Colonic mucosa (tissue), 4 donors: Measurements from ENCODE around the gene CYS1. TPM values are rescaled to one million over a fixed set of nuclear protein-coding genes. Genes with fewer than 3 reads are reported as not detected.

ENCODE experiments used
- DNase-seq: peaks from one replicate; pipeline ENCODE4 v3.0.0-alpha.2; 2020
- H3K27ac ChIP-seq: fragments of 200-600 bp; one replicate; pipeline ENCODE4 v1.8.0; 2021
- H3K27me3 ChIP-seq: fragments of 200-600 bp; one replicate; pipeline ENCODE4 v1.8.0; 2021
- H3K36me3 ChIP-seq: fragments of 200-600 bp; one replicate; pipeline ENCODE4 v1.8.0; 2021
- H3K4me1 ChIP-seq: fragments of 200-600 bp; one replicate; pipeline ENCODE4 v1.8.0; 2021; ENCODE audit warnings: mild to moderate bottlenecking
- H3K4me3 ChIP-seq: fragments of 200-600 bp; one replicate; pipeline ENCODE4 v1.8.0; 2021
- H3K9ac ChIP-seq, 2 donors: one replicate each; pipeline ENCODE4 v1.7.0; 2013; ENCODE audit warnings: control low read depth in 2 of 2, low read depth in 2 of 2, low read length in 2 of 2
- H3K9me3 ChIP-seq: fragments of 200-600 bp; one replicate; pipeline ENCODE4 v1.8.0; 2021
- CTCF ChIP-seq: fragments of 200-600 bp; IDR thresholded peaks from one replicate; pipeline ENCODE4 v1.8.0; 2022; ENCODE audit warnings: antibody characterized with exemption, mild to moderate bottlenecking
- intact Hi-C: fragments of 100-400 bp; cut with DNase I; formaldehyde crosslinking; loops from one replicate; pipeline ENCODE4 v1.14.1; 2022
- total RNA-seq, 2 donors: library from RNA; stranded (reverse); fragmentation: NEBNext Ultra II Directional in 1 of 2; extraction: Animal tissue kit (Norgen Biotek cat#: 25700) in 1 of 2; gene quantifications; one replicate each; pipeline ENCODE4 v1.2.1, GENCODE V29; 2021
- donor health status: healthy.
- donor health status: DM: no; HTN: no; CAD: no.
- donor health status: DM: no; HTN: no; CAD: no.

The CYS1 gene
- total RNA-seq, 2 donors from 2014 or later = 0.52 to 2.5 TPM

DNA sequence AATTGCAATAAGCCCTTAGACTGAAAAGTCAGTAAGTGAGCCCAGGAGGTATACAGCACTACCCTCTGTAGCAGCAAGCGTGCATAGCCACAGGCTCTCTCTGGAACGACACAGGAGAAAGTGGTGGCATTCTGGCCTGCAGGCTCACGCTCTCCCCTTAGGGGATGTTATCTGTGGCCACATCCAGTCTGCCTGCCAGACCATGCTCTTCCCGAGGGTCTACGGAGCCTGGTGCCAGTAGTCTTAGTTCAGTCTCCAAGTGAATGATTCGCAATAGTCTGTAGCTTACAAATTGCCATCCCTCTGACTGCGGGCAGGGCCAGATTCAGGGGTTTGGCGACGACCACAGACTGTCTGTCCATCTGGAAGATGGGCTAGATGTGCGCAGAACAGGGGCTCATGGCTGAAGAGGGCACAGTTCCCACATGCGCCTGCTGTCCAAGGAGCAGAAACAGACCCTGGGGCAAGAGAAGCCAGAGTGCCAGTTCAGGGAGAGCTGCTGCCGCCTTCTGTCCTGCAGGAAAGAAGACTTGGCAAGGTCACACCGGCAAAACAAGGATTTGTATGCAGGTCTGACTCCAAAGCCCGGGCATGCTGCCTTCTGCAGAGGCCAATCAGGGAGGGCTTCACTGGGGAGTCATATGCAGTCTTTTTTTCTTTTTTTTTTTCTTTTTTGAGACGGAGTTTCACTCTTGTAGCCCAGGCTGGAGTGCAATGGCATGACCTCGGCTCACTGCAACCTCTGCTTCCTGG lies 40.4 kb downstream of the CYS1 start:
- Histone ChIP-seq H3K9ac (no peak overlapping the region), H3K27me3 (no peaks in the 10 kb centered on the region), H3K4me3 (no peak overlapping the region), H3K4me1 (peaks cover 3% of the 10 kb centered on the region), H3K27ac (no peak overlapping the region), H3K36me3 (no peaks in the 10 kb centered on the region), H3K9me3 (no peaks in the 10 kb centered on the region)
- TF ChIP-seq CTCF = no peak
- intact Hi-C loops = no loop called here
- no peak for DNase-seq

DNA sequence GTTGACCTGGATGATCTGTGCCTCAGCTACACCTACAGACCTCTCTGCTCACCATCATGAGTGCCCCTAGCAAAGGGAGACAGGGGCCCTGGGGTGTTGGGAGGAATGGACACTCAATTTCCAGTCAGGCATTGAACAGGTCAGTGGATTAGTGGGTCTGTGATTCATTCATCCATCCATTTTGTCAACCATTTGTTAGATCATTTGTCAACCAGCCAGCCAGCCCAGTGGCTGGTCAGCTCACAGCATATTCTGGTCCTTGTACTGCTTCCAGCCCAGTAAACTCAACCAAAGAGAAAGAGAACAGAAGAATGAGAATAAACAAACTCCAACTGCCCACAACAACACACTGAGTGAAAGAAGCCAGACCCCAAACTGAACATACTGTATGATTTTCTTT lies 41.5 kb downstream of the CYS1 start:
- H3K4me1 ChIP-seq = peaks cover 3% of the 10 kb centered on the region
- no peak for DNase-seq
- no peak for TF ChIP-seq CTCF
- H3K9me3 ChIP-seq = no peaks in the 10 kb centered on the region
- no peak overlapping the region for H3K4me3 ChIP-seq
- intact Hi-C loops = no loop called here
- no peak overlapping the region for H3K27ac ChIP-seq
- H3K36me3 ChIP-seq = no peaks in the 10 kb centered on the region
- no peak overlapping the region for H3K9ac ChIP-seq
- H3K27me3 ChIP-seq = no peaks in the 10 kb centered on the region

DNA sequence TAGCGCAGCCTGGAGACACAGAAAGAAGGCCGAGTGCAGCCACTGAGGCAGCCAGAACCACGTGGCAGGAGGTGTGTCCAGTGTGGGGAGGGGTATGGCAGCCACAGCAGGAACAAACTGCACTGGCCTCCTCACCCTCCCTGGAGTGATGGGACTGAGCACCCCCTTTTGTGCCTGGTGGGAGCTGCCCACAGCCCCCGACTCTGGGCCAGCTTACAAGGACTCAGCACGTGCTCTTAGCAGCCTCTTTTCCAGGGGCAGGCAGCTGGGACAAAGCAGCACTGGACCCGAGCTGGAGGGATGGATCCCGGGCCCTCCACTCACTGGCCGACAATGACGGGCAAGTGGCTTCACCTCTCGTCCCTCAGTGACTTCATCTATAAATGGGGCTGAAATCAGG lies 42.1 kb downstream of the CYS1 start:
- H3K9me3 ChIP-seq = no peaks in the 10 kb centered on the region
- intact Hi-C loops = no loop called here
- no peaks in the 10 kb centered on the region for H3K27me3 ChIP-seq
- peaks cover 3% of the 10 kb centered on the region for H3K4me1 ChIP-seq
- DNase-seq = no peak
- no peaks in the 10 kb centered on the region for H3K36me3 ChIP-seq
- TF ChIP-seq CTCF = no peak
- H3K9ac ChIP-seq = no peak overlapping the region
- H3K27ac ChIP-seq = no peak overlapping the region
- no peak overlapping the region for H3K4me3 ChIP-seq

- no peak for TF ChIP-seq CTCF
- no peak overlapping the region for H3K4me3 ChIP-seq
- DNase-seq = no peak
- intact Hi-C loops = no loop called here
- no peak overlapping the region for H3K27ac ChIP-seq
- H3K36me3 ChIP-seq = no peaks in the 10 kb centered on the region
- no peaks in the 10 kb centered on the region for H3K9me3 ChIP-seq
- no peaks in the 10 kb centered on the region for H3K27me3 ChIP-seq
- H3K9ac ChIP-seq = peak overlapping the region in 1 of 2 donors; percentile 43
- H3K4me1 ChIP-seq = peaks cover 3% of the 10 kb centered on the region
Observed at GRCh38 chr2:10036095-10036884, 43.9 kb downstream of the CYS1 start.

DNA sequence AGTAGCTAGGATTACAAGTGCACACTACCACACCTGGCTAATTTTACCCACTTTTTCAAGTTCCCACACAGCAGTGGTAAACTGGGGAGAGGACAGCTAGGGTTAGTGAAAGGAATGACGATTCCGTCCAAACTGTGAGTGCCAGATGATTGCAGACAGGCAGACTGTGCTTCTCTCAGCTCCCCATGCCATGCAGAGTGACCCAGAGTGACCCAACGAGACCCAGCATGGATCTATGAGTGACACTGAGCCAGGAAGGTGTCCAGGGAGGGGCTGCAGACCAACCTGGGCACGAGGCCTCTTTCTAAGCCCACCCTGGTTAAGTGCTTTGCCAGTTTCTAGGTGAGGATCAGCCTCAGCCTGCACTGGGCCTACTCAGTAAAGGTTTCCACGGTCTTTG lies 44.6 kb downstream of the CYS1 start:
- no peak for TF ChIP-seq CTCF
- intact Hi-C loops = no loop called here
- Histone ChIP-seq H3K27ac (no peak overlapping the region), H3K36me3 (no peaks in the 10 kb centered on the region), H3K4me1 (peaks cover 3% of the 10 kb centered on the region), H3K27me3 (no peaks in the 10 kb centered on the region), H3K9me3 (no peaks in the 10 kb centered on the region), H3K9ac (no peak overlapping the region), H3K4me3 (no peak overlapping the region)
- DNase-seq = no peak
